Measurements from ENCODE around the gene ARID4B.

ARID4B gene

DNA sequence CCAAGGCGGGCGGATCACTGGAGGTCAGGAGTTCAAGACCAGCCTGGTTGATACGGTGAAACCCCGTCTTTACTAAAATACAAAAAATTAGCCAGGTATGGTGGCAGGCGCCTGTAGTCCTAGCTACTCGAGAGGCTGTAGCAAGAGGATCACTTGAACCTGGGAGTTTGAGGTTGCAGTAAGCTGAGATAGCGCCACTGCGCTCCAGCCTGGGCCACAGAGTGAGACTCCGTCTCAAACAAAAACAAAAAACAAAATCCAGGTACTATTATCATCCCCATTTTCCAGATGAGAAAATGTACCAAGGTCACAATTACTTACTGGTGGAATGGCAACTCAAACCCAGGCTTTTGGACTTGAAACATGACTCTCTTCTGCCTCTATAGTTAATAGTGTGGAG is 203.9 kb downstream of the ARID4B start:
- no peak for DNase-seq

DNA sequence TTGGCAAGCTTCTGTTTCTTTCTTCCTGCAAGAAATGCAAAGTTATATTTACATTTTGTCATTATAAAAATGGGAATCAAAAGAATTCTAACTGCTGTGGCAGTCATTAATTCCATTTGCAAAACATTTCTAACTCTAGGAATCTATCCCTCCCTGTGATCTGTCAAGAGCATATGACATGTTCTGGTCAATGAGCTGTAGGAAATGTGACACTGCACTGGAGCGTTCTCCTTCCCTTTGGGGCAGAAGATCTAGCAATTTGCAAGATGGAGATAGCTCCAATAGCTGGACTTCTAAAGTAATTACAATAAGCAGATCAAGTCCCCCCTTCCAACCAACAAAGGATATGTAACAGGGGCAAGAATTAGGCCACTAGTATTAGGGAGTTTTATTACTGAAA is 205.6 kb downstream of the ARID4B start:
- no peak for DNase-seq
